SH-SY5Y (cell line): ENCODE measurements around the gene CCDC85C.

Experiments used
- GATA2 ChIP-seq: IDR thresholded peaks from 2 replicates; pipeline ENCODE4 v1.6.1; 2011; ENCODE audit warnings: mild to moderate bottlenecking, low read depth, low read length
- GATA3 ChIP-seq: IDR thresholded peaks from 2 replicates; pipeline ENCODE4 v1.6.1; 2011; ENCODE audit warnings: low read depth, mild to moderate bottlenecking, low read length, moderate library complexity

DNA sequence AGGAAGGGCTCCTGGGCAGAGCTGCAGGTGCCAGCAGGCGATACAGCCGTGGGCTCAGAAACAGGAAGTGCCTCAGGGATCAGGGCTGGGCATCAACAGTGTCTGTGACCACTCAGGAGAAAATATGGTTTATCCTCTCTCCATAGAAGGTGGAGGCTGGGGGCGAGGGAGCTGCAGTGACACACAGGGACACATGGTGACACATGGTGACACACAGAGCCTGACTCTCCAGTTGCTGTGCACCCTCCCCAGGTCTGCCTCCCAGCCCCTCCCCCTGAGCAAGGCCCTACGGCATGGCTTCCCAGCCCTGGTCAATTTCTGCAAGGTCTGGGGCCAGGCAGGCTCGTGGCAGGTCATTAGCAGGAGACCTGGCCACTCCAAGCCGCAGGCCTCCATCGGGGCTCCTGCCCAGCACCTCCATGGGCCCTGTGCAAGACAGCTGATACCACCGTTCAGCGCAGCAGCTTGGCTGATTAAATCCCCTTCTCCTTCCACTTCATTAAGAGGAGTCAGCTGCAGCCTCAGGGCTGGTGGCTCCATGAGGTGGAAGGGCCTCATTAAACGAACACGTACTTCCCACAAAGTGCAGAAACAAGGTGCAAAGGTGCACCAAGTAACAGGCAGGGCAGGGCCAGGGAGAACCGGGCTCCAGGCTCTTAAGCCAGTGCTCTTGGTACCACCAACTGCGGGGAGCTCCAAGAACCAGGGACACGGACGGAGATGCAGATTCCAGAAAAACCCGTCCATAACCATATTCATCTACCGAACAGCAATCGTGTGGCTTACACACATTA lies 62.1 kb downstream of the CCDC85C start:
- TF ChIP-seq GATA2, result no peak
- TF ChIP-seq GATA3, result no peak
